ENCODE results near the gene KLHL35. TPM values are rescaled to one million over a fixed set of nuclear protein-coding genes. Genes with fewer than 3 reads are reported as not detected.
A peak's percentile ranks its signal among the peaks of the same experiment; 100 is the strongest.

The KLHL35 gene
- total RNA-seq, 2 donors from 2014 or later: 4.4 to 4.6 TPM

DNA sequence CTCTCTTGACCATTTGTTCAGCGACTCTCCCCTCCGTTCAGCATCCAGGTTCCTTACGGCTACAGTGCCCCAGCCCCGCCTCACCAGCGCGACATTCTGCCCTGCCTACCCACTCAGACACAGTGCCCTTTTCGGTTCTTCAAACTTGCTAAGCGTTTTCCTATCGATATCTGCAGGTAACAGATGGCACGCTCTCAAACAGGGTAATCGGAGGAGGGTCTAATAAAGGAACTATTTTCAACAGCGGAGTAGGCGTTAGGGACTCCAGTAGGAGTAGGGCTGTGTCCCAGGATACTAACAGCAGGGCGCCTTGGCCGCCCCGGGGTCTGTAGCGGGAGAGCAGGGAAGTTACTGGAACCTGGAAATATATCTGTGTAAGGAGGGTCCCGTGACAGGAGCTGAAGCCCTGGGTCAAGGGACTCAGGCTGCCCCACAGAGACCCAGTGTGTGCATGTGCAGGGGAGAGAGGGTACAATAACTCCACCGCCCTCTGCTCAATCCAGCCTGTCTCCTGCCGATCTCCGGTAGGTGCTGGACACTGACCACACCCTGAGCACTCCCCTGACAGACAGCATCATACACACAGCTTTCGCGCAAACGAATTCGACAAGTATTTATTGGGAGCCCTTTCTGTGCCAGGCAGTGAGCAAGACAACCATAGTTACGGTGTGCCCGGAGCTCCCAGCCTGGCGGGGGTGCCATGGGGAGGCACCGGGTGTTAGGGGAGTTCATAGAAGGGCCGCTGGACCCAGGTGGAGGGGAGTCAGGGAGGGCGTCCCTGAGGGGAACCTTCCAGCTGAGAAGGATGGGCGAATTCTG, 2.1 kb downstream of the KLHL35 start:
- Histone ChIP-seq H3K27me3 (no peaks in the 10 kb centered on the region), H3K4me1 (peaks cover 26% of the 10 kb centered on the region), H3K36me3 (replicated peaks in 1 of 2; ENCODE audit: insufficient read depth in 1 of 2, low read depth in 2 of 2) (peaks cover 0 to 2% of the 10 kb centered on the region in 2 donors), H3K9me3 (peaks cover 0 to 4% (median 0%) of the 10 kb centered on the region in 3 donors), H3K27ac (peak overlapping the region in 2 of 4 donors; percentile 29 to 54), H3K4me3 (no peak overlapping the region)
- TF ChIP-seq, protein P1, sequence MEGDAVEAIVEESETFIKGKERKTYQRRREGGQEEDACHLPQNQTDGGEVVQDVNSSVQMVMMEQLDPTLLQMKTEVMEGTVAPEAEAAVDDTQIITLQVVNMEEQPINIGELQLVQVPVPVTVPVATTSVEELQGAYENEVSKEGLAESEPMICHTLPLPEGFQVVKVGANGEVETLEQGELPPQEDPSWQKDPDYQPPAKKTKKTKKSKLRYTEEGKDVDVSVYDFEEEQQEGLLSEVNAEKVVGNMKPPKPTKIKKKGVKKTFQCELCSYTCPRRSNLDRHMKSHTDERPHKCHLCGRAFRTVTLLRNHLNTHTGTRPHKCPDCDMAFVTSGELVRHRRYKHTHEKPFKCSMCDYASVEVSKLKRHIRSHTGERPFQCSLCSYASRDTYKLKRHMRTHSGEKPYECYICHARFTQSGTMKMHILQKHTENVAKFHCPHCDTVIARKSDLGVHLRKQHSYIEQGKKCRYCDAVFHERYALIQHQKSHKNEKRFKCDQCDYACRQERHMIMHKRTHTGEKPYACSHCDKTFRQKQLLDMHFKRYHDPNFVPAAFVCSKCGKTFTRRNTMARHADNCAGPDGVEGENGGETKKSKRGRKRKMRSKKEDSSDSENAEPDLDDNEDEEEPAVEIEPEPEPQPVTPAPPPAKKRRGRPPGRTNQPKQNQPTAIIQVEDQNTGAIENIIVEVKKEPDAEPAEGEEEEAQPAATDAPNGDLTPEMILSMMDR (IDR thresholded peaks at IDR 0.05): peak in 1 of 7 experiments; percentile 19
- peak in 1 of 3 donors; percentile 15 for TF ChIP-seq POLR2A (IDR thresholded peaks at IDR 0.05)
- no peak for DNase-seq
- 14 to 17% methylated on average over 24 to 32 of the region's 32 CpGs for WGBS, 2 donors
- peak; percentile 3 for ATAC-seq
- intact Hi-C loops (cut with DNase I): no loop called here

DNA sequence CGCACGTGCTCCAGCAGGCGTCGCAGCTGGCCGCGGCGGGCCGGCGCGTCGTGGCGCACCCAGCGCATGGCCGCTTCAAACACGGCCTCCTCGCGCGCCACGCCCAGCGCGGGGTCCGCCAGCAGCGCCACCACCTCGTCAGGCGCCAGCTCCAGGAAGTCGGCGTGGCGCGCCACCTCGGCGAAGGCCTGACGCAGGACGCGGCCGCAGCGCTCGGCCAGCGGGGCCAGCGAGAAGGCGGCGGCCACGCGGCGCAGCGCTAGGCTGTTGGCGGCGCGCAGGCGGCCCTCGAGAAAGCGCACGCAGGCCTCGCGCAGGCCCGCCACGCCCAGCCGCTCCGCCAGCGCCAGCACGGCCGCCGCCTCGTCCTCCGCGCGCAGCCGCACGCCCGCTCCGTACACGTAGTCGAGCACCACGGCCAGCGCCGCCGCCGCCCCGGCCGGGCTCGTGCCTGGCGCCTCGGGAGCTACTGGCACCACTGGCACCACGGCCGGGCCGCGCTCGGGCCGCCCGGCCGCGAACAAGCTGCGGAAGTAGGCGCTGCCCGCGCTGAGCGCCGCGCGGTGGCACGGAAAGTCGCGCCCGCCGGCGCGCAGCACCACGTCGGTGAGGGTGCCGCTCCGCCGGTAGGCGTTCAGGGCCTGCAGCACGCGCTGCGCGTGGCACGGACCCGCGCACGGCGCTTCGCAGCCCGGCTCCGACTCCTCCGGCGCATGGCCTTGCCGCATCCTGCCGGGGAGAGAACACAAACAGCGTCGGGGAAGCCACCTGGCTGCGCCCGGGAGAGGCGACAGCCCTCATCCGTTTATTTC, 2.9 kb downstream of the KLHL35 start:
- ATAC-seq (peak; percentile 61), DNase-seq (peak; percentile 68 to 77 (median 70))
- Histone ChIP-seq H3K4me3 (no peak overlapping the region), H3K4me1 (peaks cover 26% of the 10 kb centered on the region), H3K9me3 (peaks cover 0 to 4% (median 0%) of the 10 kb centered on the region in 3 donors), H3K27me3 (no peaks in the 10 kb centered on the region), H3K27ac (peak overlapping the region in 2 of 4 donors; percentile 29 to 54), H3K36me3 (replicated peaks in 1 of 2; ENCODE audit: insufficient read depth in 1 of 2, low read depth in 2 of 2) (peaks cover 0 to 2% of the 10 kb centered on the region in 2 donors)
- 0 to 3% methylated on average over 6 to 110 of the region's 134 CpGs for WGBS, 2 donors
- TF ChIP-seq, protein P1 (IDR thresholded peaks at IDR 0.05): peak in 1 of 7 experiments; percentile 24
- TF ChIP-seq POLR2A (IDR thresholded peaks at IDR 0.05): no peak
- intact Hi-C loops (cut with DNase I): no loop called here

DNA sequence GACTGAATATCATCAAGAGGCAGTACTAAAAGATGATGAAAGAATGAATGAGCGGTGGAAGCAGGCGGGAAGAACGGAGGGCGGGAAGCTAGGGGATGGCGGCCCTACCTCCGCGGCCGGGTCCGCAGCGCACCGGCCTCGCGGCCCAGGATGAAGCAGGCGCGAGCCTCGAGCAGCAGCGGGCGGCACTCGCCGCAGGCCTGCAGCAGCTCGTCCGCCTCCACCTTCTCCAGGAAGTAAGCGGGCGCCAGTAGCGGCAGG, 3.4 kb downstream of the KLHL35 start:
- peaks cover 0 to 4% (median 0%) of the 10 kb centered on the region in 3 donors for H3K9me3 ChIP-seq
- ATAC-seq (no peak), DNase-seq (no peak)
- intact Hi-C loops (cut with DNase I): no loop called here
- H3K4me3 ChIP-seq: no peak overlapping the region
- peaks cover 26% of the 10 kb centered on the region for H3K4me1 ChIP-seq
- H3K27me3 ChIP-seq: no peaks in the 10 kb centered on the region
- peak overlapping the region in 1 of 4 donors; percentile 54 for H3K27ac ChIP-seq
- 37 to 45% methylated on average over 17 to 20 of the region's 25 CpGs for WGBS, 2 donors
- TF ChIP-seq, protein P1 (IDR thresholded peaks at IDR 0.05): no peak
- no peak for TF ChIP-seq POLR2A (IDR thresholded peaks at IDR 0.05)
- peaks cover 0 to under 1% of the 10 kb centered on the region in 2 donors for H3K36me3 ChIP-seq (replicated peaks in 1 of 2; ENCODE audit: insufficient read depth in 1 of 2, low read depth in 2 of 2)

DNA sequence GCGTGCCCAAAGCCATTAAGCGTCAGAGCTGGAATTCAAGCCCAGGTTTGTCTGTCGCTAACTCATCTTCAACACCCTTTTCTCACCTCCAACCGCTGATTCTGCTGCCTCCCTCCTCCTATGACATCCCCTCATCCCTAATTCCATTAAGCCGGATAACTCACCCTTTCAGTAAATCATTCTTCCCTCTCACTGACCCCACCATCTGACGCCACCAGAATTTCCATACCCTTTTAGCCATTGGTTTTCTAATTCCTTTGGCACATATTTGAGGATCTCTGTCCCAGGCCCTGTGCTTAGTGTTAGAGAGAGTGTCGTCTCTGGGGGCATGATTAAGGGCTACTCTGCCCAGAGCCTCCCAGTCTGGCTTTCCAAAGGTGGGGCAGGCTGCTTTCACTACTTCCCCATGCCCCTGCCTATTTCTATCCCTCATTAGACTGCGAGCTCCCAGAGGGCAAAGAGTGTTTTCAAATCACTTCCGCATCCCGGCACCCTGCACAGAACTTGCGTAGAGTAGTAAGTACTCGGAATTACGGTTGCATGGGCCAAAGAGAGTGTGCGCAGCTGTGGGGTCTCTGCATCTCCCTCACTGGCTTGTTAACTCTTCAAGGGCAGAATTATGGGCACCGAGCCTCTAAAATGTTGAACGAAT, 3.9 kb downstream of the KLHL35 start:
- DNase-seq: no peak
- no peak for ATAC-seq
- no peak for TF ChIP-seq POLR2A (IDR thresholded peaks at IDR 0.05)
- TF ChIP-seq, protein P1 (IDR thresholded peaks at IDR 0.05): no peak
- H3K4me3 ChIP-seq: no peak overlapping the region
- peak overlapping the region in 2 of 4 donors; percentile 17 to 57 for H3K27ac ChIP-seq
- WGBS, 2 donors: 73 to 82% methylated on average over 16 of the region's 16 CpGs
- no peaks in the 10 kb centered on the region for H3K27me3 ChIP-seq
- intact Hi-C loops (cut with DNase I): no loop called here
- H3K4me1 ChIP-seq: peaks cover 26% of the 10 kb centered on the region
- H3K9me3 ChIP-seq: peaks cover 0 to 4% (median 0%) of the 10 kb centered on the region in 3 donors
- no peaks in the 10 kb centered on the region for H3K36me3 ChIP-seq (replicated peaks in 1 of 2; ENCODE audit: insufficient read depth in 1 of 2, low read depth in 2 of 2)

Data from body of pancreas (tissue), 4 donors.